CD4-positive, CD25-positive, alpha-beta regulatory T cell (primary cell): ENCODE results near the gene GK. TPM values are rescaled to one million over a fixed set of nuclear protein-coding genes. Genes with fewer than 3 reads are reported as not detected.
"Not testable (repeated sequence)": the region's sequence is repeated elsewhere in the genome, so short reads cannot be mapped to it uniquely, and the experiment has no call there.

Source experiments
- ATAC-seq, 2 donors: fragments of 150-1000 bp; cut with Tn5 transposase; one replicate each; pipeline ENCODE4 v1.10.0; 2021; ENCODE audit warnings: low read depth in 2 of 2, moderate number of reproducible peaks in 2 of 2, moderate library complexity in 1 of 2
- DNase-seq, 3 donors: peaks; one replicate each; pipeline versions ENCODE4 v3.0.0 to v3.0.0-alpha.2; 2012 to 2022; ENCODE audit warnings: mixed read lengths in 1 of 3
- H3K27ac ChIP-seq: one replicate; pipeline ENCODE4 v1.7.0; 2013; ENCODE audit warnings: mild to moderate bottlenecking, low read length; ENCODE audit not compliant: insufficient read depth, poor library complexity, severe bottlenecking
- H3K27me3 ChIP-seq: one replicate; pipeline ENCODE4 v1.7.0; 2013; ENCODE audit warnings: low read length; ENCODE audit not compliant: control insufficient read depth, insufficient read depth
- H3K36me3 ChIP-seq: one replicate; pipeline ENCODE4 v1.7.0; 2013; ENCODE audit warnings: mild to moderate bottlenecking, low read length, moderate library complexity; ENCODE audit not compliant: control insufficient read depth, insufficient read depth
- H3K4me1 ChIP-seq: 2 replicates; pipeline ENCODE4 v1.7.0; 2013; ENCODE audit warnings: mild to moderate bottlenecking, low read length; ENCODE audit not compliant: insufficient read depth, control insufficient read depth, poor library complexity, severe bottlenecking
- H3K4me3 ChIP-seq: one replicate; pipeline ENCODE4 v1.7.0; 2013; ENCODE audit warnings: low read depth, mild to moderate bottlenecking, low read length, moderate library complexity
- H3K9me3 ChIP-seq, 2 experiments: 1 replicate in 1 of 2; 2 replicates in 1 of 2; pipeline ENCODE4 v1.7.0; 2013; ENCODE audit warnings: low read length in 2 of 2, mild to moderate bottlenecking in 1 of 2, moderate library complexity in 1 of 2; ENCODE audit not compliant: control insufficient read depth in 2 of 2
- H3K27ac Mint-ChIP-seq, 3 donors: one replicate each; pipeline ENCODE4 v1.8.0; 2020 to 2022; ENCODE audit warnings: mild to moderate bottlenecking in 3 of 3, mixed read lengths in 3 of 3, moderate library complexity in 2 of 3
- H3K27me3 Mint-ChIP-seq: one replicate; pipeline ENCODE4 v1.8.0; 2022; ENCODE audit warnings: mild to moderate bottlenecking, mixed read lengths
- H3K36me3 Mint-ChIP-seq: one replicate; pipeline ENCODE4 v1.8.0; 2020; ENCODE audit warnings: mixed read lengths
- H3K4me1 Mint-ChIP-seq, 4 donors: one replicate each; pipeline ENCODE4 v1.8.0; 2020 to 2022; ENCODE audit warnings: mixed read lengths in 4 of 4, mild to moderate bottlenecking in 1 of 4
- H3K4me3 Mint-ChIP-seq, 4 donors: one replicate each; pipeline ENCODE4 v1.8.0; 2020 to 2022; ENCODE audit warnings: mild to moderate bottlenecking in 4 of 4, mixed read lengths in 4 of 4, moderate library complexity in 3 of 4
- H3K9me3 Mint-ChIP-seq, 7 donors: one replicate each; pipeline ENCODE4 v1.8.0; 2020 to 2022; ENCODE audit warnings: mixed read lengths in 7 of 7, mild to moderate bottlenecking in 3 of 7, moderate library complexity in 2 of 7
- polyA plus RNA-seq, 4 donors: library from polyadenylated mRNA; unstranded; fragments of 300-500 nt; fragmentation: Illumina TruSeq; gene quantifications; one replicate each; pipeline ENCODE4 v1.2.3, GENCODE V29; 2021
- total RNA-seq: library from RNA; stranded (reverse); gene quantifications from one replicate; pipeline ENCODE4 v1.2.3, GENCODE V29; 2022

The GK gene
- total and polyA plus RNA-seq, 5 donors from 2014 or later = 13.7 to 22.3 (median 19.4) TPM

DNA sequence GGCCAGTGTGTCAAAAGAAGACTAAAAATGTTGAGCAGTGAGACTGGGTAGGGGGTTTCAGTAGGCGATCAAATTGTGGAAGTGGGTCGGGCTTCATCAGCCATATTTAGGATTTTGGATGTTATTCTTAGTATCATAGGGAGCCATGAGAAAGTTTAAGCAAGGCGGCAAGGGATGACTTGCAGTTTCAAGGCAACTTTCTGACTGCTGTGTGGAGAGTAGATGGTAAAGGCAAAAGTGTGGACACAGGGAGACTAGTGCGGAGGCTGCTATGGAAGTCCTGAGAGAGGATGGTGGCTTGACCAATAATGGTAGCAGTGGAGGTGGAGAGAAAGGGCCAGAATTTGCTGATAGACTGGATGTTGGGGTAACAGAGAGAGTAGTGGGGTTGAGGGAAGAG is 15.4 kb downstream of the GK start:
- peaks cover 0 to 2% (median 0%) of the 10 kb centered on the region in 4 donors for H3K4me1 Mint-ChIP-seq
- peaks cover 0 to 6% (median 0%) of the 10 kb centered on the region in 7 donors for H3K9me3 Mint-ChIP-seq
- Histone ChIP-seq H3K4me1 (no peaks in the 10 kb centered on the region), H3K36me3 (peaks cover 6% of the 10 kb centered on the region), H3K4me3 (no peak overlapping the region), H3K27ac (no peak overlapping the region), H3K9me3 (no peaks in the 10 kb centered on the region), H3K27me3 (no peaks in the 10 kb centered on the region)
- no peak overlapping the region for H3K27ac Mint-ChIP-seq
- H3K36me3 Mint-ChIP-seq = peaks cover 7% of the 10 kb centered on the region
- ATAC-seq (no peak), DNase-seq (no peak)
- no peaks in the 10 kb centered on the region for H3K27me3 Mint-ChIP-seq
- H3K4me3 Mint-ChIP-seq = no peak overlapping the region

DNA sequence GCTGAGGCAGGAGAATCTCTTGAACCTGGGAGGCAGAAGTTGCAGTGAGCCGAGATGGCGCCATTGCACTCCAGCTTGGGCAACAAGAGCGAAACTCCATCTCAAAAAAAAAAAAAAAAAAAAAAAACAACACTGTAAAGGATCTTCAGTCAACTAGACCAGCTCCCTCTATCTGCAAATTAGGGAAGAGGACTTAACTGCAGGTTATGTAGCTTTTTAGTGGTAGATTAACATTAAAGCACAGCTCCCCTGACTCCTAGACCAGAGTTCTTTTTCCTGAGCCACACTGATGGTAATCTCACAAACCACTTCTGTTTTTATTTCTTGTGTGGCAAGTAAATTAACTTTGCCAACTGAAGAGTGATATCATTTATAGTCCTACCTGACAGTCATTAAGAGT is 18.0 kb downstream of the GK start:
- not testable (repeated sequence) for H3K9me3 ChIP-seq, H3K4me1 ChIP-seq, H3K4me1 Mint-ChIP-seq, ATAC-seq, H3K36me3 ChIP-seq, H3K27me3 Mint-ChIP-seq, DNase-seq, H3K27me3 ChIP-seq, H3K4me3 ChIP-seq, H3K27ac ChIP-seq, H3K27ac Mint-ChIP-seq, H3K9me3 Mint-ChIP-seq, H3K4me3 Mint-ChIP-seq
- H3K36me3 Mint-ChIP-seq = peaks cover 11% of the 10 kb centered on the region

DNA sequence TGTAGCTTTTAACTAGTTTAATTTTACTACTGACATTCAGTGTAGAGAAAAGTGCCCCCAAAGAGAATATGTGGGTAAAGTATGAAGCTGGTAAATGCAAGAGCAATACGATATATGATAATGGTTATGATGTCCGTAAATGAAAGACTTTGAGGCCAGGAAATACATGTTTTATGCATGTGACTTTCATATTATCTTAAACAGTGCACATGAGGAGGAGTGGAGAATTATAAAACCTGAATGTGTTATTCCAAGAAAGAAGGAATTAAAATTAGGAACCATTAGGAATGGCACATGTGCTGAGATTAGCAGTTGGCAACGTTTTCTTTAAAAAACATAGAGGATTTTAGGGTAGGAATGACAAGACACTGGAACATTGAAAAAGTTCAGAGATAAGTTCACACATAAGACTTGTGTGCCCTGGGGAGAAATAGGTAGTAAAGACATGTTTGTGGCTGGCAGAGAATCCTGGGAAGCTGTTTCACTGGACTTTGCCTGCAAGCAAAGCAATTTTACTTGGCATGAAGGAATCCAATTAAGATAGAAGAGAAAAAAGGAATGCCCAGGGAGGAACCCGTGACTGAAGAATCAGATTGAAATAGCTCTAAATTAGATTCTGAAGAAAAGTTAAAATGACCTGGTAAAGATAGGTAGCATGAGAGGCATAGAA is 20.0 kb downstream of the GK start:
- peak overlapping the region in 1 of 3 donors; percentile 77 for H3K27ac Mint-ChIP-seq
- no peak overlapping the region for H3K4me3 Mint-ChIP-seq
- no peak overlapping the region for H3K4me3 ChIP-seq
- no peaks in the 10 kb centered on the region for H3K27me3 ChIP-seq
- no peak overlapping the region for H3K27ac ChIP-seq
- peaks cover 6% of the 10 kb centered on the region for H3K36me3 ChIP-seq
- no peak for ATAC-seq
- no peaks in the 10 kb centered on the region for H3K4me1 ChIP-seq
- H3K27me3 Mint-ChIP-seq = no peaks in the 10 kb centered on the region
- DNase-seq = no peak
- peaks cover 13% of the 10 kb centered on the region for H3K36me3 Mint-ChIP-seq
- peaks cover 0 to 5% (median 0%) of the 10 kb centered on the region in 7 donors for H3K9me3 Mint-ChIP-seq
- H3K4me1 Mint-ChIP-seq = no peaks in the 10 kb centered on the region
- no peaks in the 10 kb centered on the region for H3K9me3 ChIP-seq

DNA sequence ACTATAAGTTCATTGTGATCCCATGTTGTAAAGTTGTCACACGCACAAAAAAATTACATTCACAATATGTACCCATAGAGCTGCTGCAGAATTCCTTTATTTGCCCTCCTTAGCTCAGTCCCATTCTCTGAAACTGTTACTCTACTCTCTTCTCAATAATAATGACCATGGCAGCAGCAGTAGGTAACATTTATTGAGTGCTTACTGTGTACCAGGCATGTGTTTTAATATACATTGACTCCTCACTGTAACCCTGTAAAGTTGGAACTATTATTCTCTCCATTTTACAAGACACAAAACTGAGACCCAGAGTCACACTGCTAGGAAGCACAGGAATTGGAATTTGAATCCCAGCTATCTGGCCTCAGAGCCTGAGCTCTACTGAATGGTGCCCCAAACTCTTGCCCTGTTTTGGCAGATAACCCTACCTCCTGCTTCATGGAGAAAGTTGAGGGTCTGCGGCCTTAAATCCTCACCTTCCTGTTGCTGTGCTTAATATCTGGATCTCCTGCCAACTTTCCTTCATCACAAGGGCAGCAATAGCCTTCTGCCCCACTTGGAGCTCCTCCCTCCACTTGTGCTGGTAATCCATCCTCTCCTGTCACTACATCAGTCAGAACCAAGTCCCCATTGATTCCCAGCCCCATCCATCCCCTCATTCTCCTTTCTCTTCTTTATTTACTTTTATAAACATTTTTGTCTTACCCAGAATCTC is 20.8 kb downstream of the GK start:
- Histone ChIP-seq H3K4me1 (no peaks in the 10 kb centered on the region), H3K9me3 (no peaks in the 10 kb centered on the region), H3K27me3 (no peaks in the 10 kb centered on the region), H3K27ac (no peak overlapping the region), H3K4me3 (no peak overlapping the region), H3K36me3 (peaks cover 6% of the 10 kb centered on the region)
- H3K4me3 Mint-ChIP-seq = no peak overlapping the region
- H3K4me1 Mint-ChIP-seq = no peaks in the 10 kb centered on the region
- no peak overlapping the region for H3K27ac Mint-ChIP-seq
- DNase-seq (no peak), ATAC-seq (no peak)
- H3K36me3 Mint-ChIP-seq = peaks cover 7% of the 10 kb centered on the region
- H3K27me3 Mint-ChIP-seq = no peaks in the 10 kb centered on the region
- H3K9me3 Mint-ChIP-seq = no peaks in the 10 kb centered on the region

DNA sequence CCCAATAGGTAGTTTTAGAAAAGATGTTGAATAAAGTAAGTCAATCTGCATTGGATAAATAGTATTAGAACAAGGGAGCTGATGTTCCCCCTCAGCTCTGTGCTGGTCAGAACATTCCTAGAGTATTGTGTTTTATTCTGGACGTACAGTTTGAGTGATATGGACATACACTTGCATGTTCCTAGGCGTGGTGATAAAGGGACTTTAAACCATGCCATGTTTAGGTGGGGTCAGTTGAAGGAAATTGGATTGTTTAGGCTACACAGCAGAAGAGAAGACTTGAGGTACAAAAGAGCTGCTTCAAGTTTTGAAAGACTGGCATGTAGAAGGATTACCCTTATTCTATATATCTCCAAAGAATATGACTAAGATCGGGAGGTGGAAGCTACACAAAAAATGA is 21.6 kb downstream of the GK start:
- Mint-ChIP-seq H3K27me3 (no peaks in the 10 kb centered on the region), H3K4me3 (no peak overlapping the region), H3K9me3 (no peaks in the 10 kb centered on the region), H3K27ac (no peak overlapping the region), H3K36me3 (peaks cover 7% of the 10 kb centered on the region), H3K4me1 (no peaks in the 10 kb centered on the region)
- H3K27me3 ChIP-seq = no peaks in the 10 kb centered on the region
- ATAC-seq (no peak), DNase-seq (no peak)
- H3K4me1 ChIP-seq = no peaks in the 10 kb centered on the region
- no peaks in the 10 kb centered on the region for H3K9me3 ChIP-seq
- peaks cover 5% of the 10 kb centered on the region for H3K36me3 ChIP-seq
- H3K4me3 ChIP-seq = no peak overlapping the region
- no peak overlapping the region for H3K27ac ChIP-seq

DNA sequence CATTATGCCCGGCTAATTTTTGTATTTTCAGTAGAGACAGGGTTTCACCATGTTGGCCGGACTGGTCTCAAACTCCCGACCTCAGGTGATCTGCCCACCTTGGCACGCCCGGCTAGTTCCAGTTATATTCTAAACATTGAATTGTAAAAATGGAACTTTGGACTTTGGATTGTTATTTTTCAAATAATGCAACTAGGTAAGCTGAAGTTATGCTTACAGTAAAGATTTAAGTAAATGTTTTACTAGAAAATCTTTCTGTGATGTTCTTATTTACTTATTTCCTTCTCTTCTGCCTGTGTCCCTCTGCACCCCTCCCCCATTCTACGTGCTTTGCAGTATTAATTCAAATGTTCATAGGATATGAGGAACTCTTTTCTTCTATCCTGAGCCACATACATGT is 26.1 kb downstream of the GK start:
- Mint-ChIP-seq H3K27me3 (no peaks in the 10 kb centered on the region), H3K4me3 (no peak overlapping the region), H3K36me3 (peaks cover 10% of the 10 kb centered on the region)

DNA sequence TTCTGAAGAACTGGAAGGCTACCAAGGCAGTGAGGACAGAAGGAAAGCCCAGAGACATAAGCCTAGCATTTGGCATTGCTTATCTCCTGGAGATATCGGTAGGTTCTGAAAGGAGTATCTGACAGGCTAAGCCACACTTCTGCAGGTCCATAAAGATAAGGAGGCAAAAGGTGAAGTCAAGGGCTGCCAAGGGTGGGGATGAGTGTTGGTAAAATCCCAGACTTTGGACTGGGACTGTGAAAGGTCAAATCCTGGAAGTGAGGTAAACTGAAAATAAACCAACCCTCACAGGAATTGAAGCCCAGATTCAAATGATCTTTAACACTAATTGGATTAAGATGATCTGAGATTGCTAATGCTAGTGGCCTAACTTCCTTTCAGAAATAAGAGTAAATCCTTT is 27.4 kb downstream of the GK start:
- Mint-ChIP-seq H3K27ac (no peak overlapping the region), H3K36me3 (peaks cover 7% of the 10 kb centered on the region), H3K4me1 (peaks cover 0 to 5% (median 0%) of the 10 kb centered on the region in 4 donors), H3K9me3 (no peaks in the 10 kb centered on the region), H3K27me3 (no peaks in the 10 kb centered on the region), H3K4me3 (no peak overlapping the region)
- ATAC-seq (no peak), DNase-seq (no peak)
- Histone ChIP-seq H3K27ac (no peak overlapping the region), H3K36me3 (no peaks in the 10 kb centered on the region), H3K4me1 (no peaks in the 10 kb centered on the region), H3K4me3 (no peak overlapping the region), H3K27me3 (no peaks in the 10 kb centered on the region), H3K9me3 (no peaks in the 10 kb centered on the region)

More for the DNA sequence above, 26.1 kb downstream of the GK start:
- no peaks in the 10 kb centered on the region for H3K36me3 ChIP-seq
- no peaks in the 10 kb centered on the region for H3K4me1 ChIP-seq
- ATAC-seq = no peak
- DNase-seq = no peak
- Mint-ChIP-seq H3K27ac (no peak overlapping the region), H3K9me3 (no peaks in the 10 kb centered on the region), H3K4me1 (peaks cover 0 to 5% (median 0%) of the 10 kb centered on the region in 4 donors)
- H3K27ac ChIP-seq = no peak overlapping the region
- H3K4me3 ChIP-seq = no peak overlapping the region
- no peaks in the 10 kb centered on the region for H3K27me3 ChIP-seq
- H3K9me3 ChIP-seq = no peaks in the 10 kb centered on the region

DNA sequence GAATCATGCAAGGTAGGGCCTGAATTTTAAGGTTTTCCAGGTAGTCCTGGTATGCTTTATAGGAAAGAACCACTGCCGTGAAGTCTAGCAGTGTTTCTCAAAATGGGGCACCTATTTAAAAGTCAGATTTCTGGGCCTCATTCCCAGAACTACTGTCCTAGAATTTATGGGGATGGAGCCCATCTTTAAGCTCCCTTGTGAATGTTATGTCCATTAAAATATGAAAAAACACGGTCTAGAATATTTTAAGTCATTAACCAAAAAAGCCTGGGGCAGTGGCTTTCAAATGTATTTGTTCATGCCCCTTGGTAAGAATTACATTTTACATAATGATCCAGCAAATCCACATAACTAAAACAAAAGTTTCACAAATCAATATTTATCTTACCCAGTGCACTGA is 35.4 kb downstream of the GK start:
- ATAC-seq (no peak), DNase-seq (no peak)
- H3K36me3 ChIP-seq = no peaks in the 10 kb centered on the region
- no peak overlapping the region for H3K4me3 ChIP-seq
- no peak overlapping the region for H3K27ac Mint-ChIP-seq
- no peaks in the 10 kb centered on the region for H3K4me1 ChIP-seq
- H3K27me3 ChIP-seq = no peaks in the 10 kb centered on the region
- peaks cover 0 to 2% (median 0%) of the 10 kb centered on the region in 7 donors for H3K9me3 Mint-ChIP-seq
- H3K4me3 Mint-ChIP-seq = no peak overlapping the region
- peaks cover 0 to 6% (median 0%) of the 10 kb centered on the region in 4 donors for H3K4me1 Mint-ChIP-seq
- no peaks in the 10 kb centered on the region for H3K9me3 ChIP-seq
- peaks cover 10% of the 10 kb centered on the region for H3K36me3 Mint-ChIP-seq
- no peaks in the 10 kb centered on the region for H3K27me3 Mint-ChIP-seq
- H3K27ac ChIP-seq = no peak overlapping the region
